ENCODE results near the gene ARHGAP1.
"Not testable (repeated sequence)": the region's sequence is repeated elsewhere in the genome, so short reads cannot be mapped to it uniquely, and the experiment has no call there.

The ARHGAP1 gene

GRCh38 chr11:46675288-46675851 lies 25.0 kb downstream of the ARHGAP1 start:
- no peak overlapping the region for H3K4me3 ChIP-seq (ENCODE audit: low read depth, low read length)

DNA sequence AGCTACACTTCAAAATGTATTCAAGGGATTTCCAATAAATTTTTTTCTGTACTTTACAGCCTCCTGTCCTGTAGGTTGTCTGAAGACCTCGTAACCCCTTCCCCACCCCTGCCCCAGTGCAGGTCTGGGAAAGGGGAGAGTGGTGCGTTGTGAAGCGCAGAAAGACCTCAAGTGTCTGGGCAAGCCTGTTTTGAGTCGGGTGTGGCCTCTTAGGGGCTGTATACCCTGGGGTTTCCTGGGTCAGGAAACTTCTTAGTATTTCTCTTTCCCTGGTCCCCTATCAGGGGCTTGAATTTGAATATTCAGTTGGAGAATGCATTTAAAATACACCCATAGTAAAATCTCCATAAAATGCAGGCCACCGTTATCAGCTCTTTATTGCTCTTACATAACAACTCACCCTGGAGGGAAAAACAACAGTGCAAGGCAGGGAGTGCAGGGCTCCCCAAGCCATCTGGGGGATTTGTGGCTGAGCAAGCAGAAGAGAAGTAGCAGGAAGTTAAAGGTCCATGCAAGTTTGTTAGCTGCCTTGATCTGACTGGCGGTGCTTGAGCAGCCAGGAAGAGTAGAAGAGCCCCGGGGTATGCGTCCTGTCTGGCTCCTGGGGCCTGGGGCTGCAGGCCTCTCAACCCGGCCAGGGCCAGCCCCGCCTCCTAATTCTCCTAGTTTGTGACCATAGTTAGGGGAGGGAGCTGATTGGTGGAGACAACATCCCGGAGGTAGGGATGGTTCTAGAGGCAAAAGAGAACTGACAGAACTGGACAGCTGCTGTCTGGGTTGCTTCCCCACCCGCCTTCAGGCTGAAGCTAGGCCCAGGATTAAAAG lies 25.7 kb downstream of the ARHGAP1 start:
- H3K4me3 ChIP-seq (ENCODE audit: low read depth, low read length): no peak overlapping the region

DNA sequence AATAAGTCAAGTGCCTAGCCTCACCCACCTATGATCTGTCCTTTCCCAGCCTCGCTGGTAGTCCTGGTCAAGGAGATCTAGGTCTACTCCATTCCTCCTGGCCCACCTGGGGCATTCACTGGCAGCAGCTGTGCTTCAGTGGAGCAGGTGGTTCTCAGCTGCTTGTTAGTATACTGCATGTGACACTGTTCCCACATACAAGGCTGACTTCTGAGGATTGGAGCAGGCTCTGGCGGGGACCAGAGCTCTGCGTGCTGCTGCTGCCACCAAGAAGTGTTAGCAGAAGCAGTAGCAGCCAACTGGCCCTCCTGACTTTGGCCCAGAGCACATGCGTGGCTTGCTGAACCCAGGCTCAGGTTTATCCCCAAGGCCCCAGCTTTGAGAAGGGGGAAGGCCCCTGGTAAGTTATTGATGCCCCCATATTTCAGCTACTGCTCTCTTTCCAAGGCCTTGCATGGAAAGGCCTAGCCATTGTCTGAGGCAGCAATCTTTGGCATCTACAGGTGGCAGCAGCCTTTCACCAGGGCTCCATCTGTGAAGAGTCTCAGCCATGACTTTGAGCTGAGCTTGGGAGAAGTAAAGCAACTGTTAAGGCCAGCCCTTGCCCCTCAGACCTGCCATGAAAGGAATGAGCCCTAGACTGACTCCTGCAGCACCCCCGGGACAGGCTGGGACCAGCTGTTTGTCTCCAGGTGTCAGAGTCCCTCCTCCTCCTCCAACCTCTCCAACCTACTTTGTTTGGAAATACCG lies 26.5 kb downstream of the ARHGAP1 start:
- no peak overlapping the region for H3K4me3 ChIP-seq (ENCODE audit: low read depth, low read length)

GRCh38 chr11:46672381-46672839 lies 28.0 kb downstream of the ARHGAP1 start:
- H3K4me3 ChIP-seq (ENCODE audit: low read depth, low read length): no peak overlapping the region

GRCh38 chr11:46671958-46672315 lies 28.5 kb downstream of the ARHGAP1 start:
- H3K4me3 ChIP-seq (ENCODE audit: low read depth, low read length): no peak overlapping the region

DNA sequence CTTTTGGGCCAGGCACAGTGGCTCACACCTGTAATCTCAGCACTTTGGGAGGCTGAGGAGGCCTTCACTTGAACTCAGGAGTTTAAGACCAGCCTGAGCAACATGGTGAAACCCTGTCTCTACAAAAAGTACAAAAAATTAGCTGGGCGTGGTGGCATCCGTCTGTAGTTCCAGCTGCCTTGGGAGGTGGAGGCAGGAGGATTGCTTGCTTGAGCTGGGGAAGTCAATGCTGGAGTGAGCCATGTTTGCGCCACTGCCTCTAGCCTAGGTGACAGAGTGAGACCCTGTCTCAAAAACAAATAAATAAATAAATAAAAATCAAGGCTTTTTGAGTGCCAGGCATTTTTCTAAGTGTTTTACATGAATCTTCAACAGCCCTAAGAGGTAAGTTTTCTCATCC lies 29.9 kb downstream of the ARHGAP1 start:
- not testable (repeated sequence) for H3K4me3 ChIP-seq (ENCODE audit: low read depth, low read length)

GRCh38 chr11:46669711-46670139 lies 30.7 kb downstream of the ARHGAP1 start:
- no peak overlapping the region for H3K4me3 ChIP-seq (ENCODE audit: low read depth, low read length)

DNA sequence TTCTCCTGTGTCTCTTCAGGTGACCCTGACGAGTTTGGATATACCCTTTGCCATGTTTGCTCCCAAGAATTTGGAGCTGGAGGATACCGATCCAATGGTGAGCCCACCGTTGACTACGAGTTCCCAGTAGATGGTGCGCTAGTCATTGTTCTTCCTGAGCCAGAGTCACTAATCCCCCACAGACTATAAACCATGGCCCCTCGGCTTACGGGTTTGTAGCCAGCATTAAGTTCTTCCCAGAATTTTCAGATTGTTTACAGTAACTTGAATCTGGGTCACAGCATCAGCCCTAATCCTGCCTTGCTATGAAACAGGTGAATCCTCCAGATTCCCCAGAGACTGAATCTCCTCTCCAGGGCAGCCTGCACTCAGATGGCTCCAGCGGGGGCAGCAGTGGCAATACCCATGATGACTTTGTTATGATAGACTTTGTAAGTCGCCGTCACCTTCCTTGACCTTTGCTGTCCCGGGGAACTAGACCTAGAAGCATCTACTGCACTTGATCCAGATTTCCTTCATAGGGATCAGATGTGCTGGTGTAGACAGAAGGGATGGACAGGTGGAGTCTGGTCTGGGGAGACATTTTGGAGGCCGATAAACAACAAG lies 31.8 kb downstream of the ARHGAP1 start:
- H3K4me3 ChIP-seq (ENCODE audit: low read depth, low read length): no peak overlapping the region

DNA sequence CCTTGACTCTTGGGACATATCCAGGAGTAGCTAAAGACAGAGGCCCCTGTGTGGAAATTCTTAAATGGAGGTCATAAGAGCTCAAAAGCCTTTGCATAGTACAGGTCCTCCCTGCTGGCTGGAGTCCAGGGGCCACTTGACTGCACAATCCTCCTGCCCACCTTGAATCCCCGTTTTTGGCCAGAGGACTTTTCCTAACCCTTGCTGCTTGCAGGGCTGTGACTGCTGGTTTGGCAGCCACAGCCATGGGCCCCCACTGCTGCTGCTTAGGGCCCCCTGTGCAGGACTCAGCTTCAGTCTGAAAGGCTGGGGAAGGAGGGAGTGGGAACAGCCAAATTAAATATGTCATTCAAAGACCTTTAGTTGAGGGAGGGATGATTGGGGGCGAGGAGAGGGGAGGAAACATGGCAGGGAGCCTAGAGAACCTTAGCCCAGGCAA lies 33.4 kb downstream of the ARHGAP1 start:
- H3K4me3 ChIP-seq (ENCODE audit: low read depth, low read length): no peak overlapping the region

- H3K4me3 ChIP-seq (ENCODE audit: low read depth, low read length): no peak overlapping the region
Observed at GRCh38 chr11:46666516-46666915, 33.9 kb downstream of the ARHGAP1 start.

GRCh38 chr11:46665356-46665755 lies 35.1 kb downstream of the ARHGAP1 start:
- no peak overlapping the region for H3K4me3 ChIP-seq (ENCODE audit: low read depth, low read length)

GRCh38 chr11:46664612-46665011 lies 35.8 kb downstream of the ARHGAP1 start:
- H3K4me3 ChIP-seq (ENCODE audit: low read depth, low read length): no peak overlapping the region

- H3K4me3 ChIP-seq (ENCODE audit: low read depth, low read length): no peak overlapping the region
Observed at GRCh38 chr11:46663277-46663940, 37.0 kb downstream of the ARHGAP1 start.

- no peak overlapping the region for H3K4me3 ChIP-seq (ENCODE audit: low read depth, low read length)
Observed at GRCh38 chr11:46662366-46662765, 38.1 kb downstream of the ARHGAP1 start.

DNA sequence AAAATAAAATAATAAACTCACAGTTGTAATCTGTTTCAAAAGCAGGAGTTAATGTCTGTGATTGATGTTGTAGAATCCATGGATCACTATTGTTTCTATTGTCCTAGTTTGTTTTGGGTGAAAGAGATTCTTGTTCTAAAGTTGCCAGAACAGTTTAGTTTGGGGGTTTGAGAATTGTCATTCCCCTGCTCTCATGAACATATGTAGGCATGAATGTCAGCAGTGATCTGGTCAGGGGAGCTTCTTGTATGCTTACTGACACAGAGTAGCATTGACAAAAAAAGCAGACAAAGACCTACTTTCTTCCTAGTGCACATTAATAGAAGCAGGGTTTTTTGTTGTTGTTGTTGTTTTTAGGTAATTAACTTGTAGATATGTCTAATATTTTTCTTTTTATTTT lies 38.6 kb downstream of the ARHGAP1 start:
- H3K4me3 ChIP-seq (ENCODE audit: low read depth, low read length): no peak overlapping the region

DNA sequence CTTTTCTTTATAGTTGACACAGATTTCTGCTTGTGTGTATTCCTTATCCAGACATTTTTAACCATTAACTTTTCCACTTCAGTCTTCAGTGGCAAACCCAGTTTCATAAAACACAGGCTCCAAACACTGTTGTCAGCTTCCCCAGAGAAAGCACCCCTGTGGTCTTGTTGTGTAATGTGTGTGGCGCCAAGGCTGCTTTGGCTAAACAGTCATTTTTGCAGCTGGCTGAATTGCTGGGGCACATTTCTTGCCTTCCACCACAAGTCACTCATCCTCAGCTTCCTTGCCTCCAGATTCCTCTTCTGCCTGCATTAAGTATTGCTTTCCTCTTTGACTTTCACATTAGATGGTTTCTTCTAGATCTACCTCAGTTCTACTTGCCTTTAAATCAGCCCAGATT lies 40.5 kb downstream of the ARHGAP1 start:
- no peak overlapping the region for H3K4me3 ChIP-seq (ENCODE audit: low read depth, low read length)

GRCh38 chr11:46658259-46658658 lies 42.2 kb downstream of the ARHGAP1 start:
- no peak overlapping the region for H3K4me3 ChIP-seq (ENCODE audit: low read depth, low read length)

DNA sequence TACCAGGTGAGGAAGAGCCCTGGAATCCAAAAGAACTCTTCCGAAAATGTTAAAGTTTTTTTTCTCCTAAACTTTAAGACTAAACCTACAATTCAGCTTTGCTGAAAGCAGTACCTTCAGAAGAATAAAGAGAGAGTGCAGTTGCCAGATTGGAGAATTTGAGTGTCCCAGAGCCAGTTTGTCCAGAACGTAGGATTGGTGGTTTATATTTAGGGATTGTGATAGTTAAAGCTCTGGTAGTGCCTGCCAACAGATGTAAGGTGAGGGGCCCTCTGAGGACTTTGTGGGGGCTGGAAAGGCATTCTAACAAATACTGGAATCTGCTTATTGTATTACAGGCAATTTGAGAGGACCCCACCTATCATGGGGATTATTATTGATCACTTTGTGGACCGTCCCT lies 43.2 kb downstream of the ARHGAP1 start:
- no peak overlapping the region for H3K4me3 ChIP-seq (ENCODE audit: low read depth, low read length)

DNA sequence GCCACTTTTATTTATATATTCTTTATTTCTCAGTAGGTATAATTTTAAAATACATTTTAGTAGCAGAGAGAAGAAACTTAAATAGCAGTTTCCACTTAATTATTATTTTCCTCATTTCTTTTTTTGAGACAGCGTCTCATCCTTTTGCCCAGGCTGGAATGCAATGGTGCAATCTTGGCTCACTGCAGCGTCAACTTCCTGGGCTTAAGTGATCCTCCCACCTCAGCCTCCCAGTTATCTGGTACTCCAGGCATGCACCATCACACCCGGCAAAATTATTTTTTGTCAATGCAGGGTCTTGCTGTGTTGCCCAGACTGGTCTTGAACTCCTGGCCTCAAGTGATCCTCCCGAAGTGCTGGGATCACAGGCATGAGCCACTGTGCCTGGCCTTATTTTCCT lies 44.8 kb downstream of the ARHGAP1 start:
- no peak overlapping the region for H3K4me3 ChIP-seq (ENCODE audit: low read depth, low read length)

- H3K4me3 ChIP-seq (ENCODE audit: low read depth, low read length): no peak overlapping the region
Observed at GRCh38 chr11:46649180-46649738, 51.2 kb downstream of the ARHGAP1 start.

GRCh38 chr11:46643986-46644385 lies 56.4 kb downstream of the ARHGAP1 start:
- no peak overlapping the region for H3K4me3 ChIP-seq (ENCODE audit: low read depth, low read length)
